ENCODE results near the gene SEPHS1.

Gene SEPHS1

GRCh38 chr10:13328613-13329012 lies 19.5 kb downstream of the SEPHS1 start:
- H3K27me3 ChIP-seq (ENCODE audit: control insufficient read depth in 1 of 2, insufficient read depth in 1 of 2, low read length in 2 of 2), result no peaks in the 10 kb centered on the region
- no peak overlapping the region for H4K91ac ChIP-seq (ENCODE audit: low read length)
- H3K4me3 ChIP-seq (ENCODE audit: insufficient read depth in 1 of 2, low read depth in 1 of 2, low read length in 2 of 2), result no peak overlapping the region
- H3K4ac ChIP-seq (ENCODE audit: low read depth in 1 of 2, low read length in 2 of 2), result no peak overlapping the region
- peaks cover 13% of the 10 kb centered on the region for H3K79me1 ChIP-seq (replicated peaks; ENCODE audit: low read length, poor library complexity, severe bottlenecking)
- no peak overlapping the region for H2BK15ac ChIP-seq (ENCODE audit: low read depth, poor library complexity, severe bottlenecking)
- H4K8ac ChIP-seq (ENCODE audit: low read length), result no peak overlapping the region
- H3K14ac ChIP-seq (ENCODE audit: low read length in 2 of 2), result no peak overlapping the region
- H3K4me2 ChIP-seq (ENCODE audit: low read length, poor library complexity, severe bottlenecking), result no peak overlapping the region
- peaks cover 1% of the 10 kb centered on the region for H3K4me1 ChIP-seq (ENCODE audit: control insufficient read depth, insufficient read depth, low read depth, low read length)
- H3K23ac ChIP-seq (ENCODE audit: low read length in 2 of 2), result no peak overlapping the region
- H2BK120ac ChIP-seq (ENCODE audit: low read depth, low read length), result no peak overlapping the region
- H2BK5ac ChIP-seq (ENCODE audit: low read depth, low read length, poor library complexity, severe bottlenecking), result no peak overlapping the region
- no peak overlapping the region for H2AFZ ChIP-seq (ENCODE audit: low read depth, low read length)
- H3K9ac ChIP-seq (ENCODE audit: low read length), result no peak overlapping the region
- H3K36me3 ChIP-seq (ENCODE audit: control insufficient read depth in 1 of 2, insufficient read depth in 2 of 2, low read depth in 1 of 2, low read length in 2 of 2), result peaks cover 28 to 89% of the 10 kb centered on the region in 2 experiments
- H3K18ac ChIP-seq (ENCODE audit: low read depth in 1 of 2, low read length in 2 of 2), result no peak overlapping the region
- no peak overlapping the region for H2BK12ac ChIP-seq (ENCODE audit: low read length in 2 of 2)
- no peak overlapping the region for H3K27ac ChIP-seq (ENCODE audit: low read length, poor library complexity, severe bottlenecking)
- no peak overlapping the region for H2AK5ac ChIP-seq (ENCODE audit: low read length, severe bottlenecking)
- DNase-seq, result no peak
- WGBS, result 100% methylated on average over 4 of the region's 10 CpGs
- H3K9me3 ChIP-seq (ENCODE audit: control insufficient read depth, low read length), result no peaks in the 10 kb centered on the region

DNA sequence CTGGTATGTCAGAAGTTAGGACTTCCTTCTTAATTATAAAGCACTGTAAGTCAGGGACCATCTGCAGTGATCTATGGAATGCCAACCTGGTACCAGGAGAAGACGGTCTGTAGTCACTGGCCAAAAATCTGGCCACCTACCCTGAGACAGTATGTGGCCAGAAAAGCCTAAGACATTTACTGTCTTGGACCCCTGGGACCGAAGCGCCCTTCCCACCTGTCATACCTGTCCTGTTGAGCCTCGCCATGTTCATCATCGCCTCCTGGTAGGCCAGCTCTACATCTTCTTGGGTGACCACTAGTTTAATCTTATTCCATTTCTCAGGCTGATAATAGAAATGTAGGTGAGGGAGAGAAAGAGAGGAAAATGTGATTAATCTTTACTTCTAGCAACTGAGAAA lies 20.0 kb downstream of the SEPHS1 start:
- Histone ChIP-seq H3K4ac (ENCODE audit: low read depth in 1 of 2, low read length in 2 of 2) (no peak overlapping the region), H2BK12ac (ENCODE audit: low read length in 2 of 2) (no peak overlapping the region), H2BK15ac (ENCODE audit: low read depth, poor library complexity, severe bottlenecking) (no peak overlapping the region), H3K4me1 (ENCODE audit: control insufficient read depth, insufficient read depth, low read depth, low read length) (peaks cover 1% of the 10 kb centered on the region), H2BK5ac (ENCODE audit: low read depth, low read length, poor library complexity, severe bottlenecking) (no peak overlapping the region), H3K36me3 (ENCODE audit: control insufficient read depth in 1 of 2, insufficient read depth in 2 of 2, low read depth in 1 of 2, low read length in 2 of 2) (peaks cover 28 to 85% of the 10 kb centered on the region in 2 experiments), H3K14ac (ENCODE audit: low read length in 2 of 2) (no peak overlapping the region), H3K27ac (ENCODE audit: low read length, poor library complexity, severe bottlenecking) (no peak overlapping the region), H4K91ac (ENCODE audit: low read length) (no peak overlapping the region), H3K9me3 (ENCODE audit: control insufficient read depth, low read length) (no peaks in the 10 kb centered on the region), H3K27me3 (ENCODE audit: control insufficient read depth in 1 of 2, insufficient read depth in 1 of 2, low read length in 2 of 2) (no peaks in the 10 kb centered on the region), H4K8ac (ENCODE audit: low read length) (no peak overlapping the region), H3K4me2 (ENCODE audit: low read length, poor library complexity, severe bottlenecking) (no peak overlapping the region), H2AK5ac (ENCODE audit: low read length, severe bottlenecking) (no peak overlapping the region), H3K4me3 (ENCODE audit: insufficient read depth in 1 of 2, low read depth in 1 of 2, low read length in 2 of 2) (no peak overlapping the region), H3K23ac (ENCODE audit: low read length in 2 of 2) (no peak overlapping the region), H2AFZ (ENCODE audit: low read depth, low read length) (no peak overlapping the region), H2BK120ac (ENCODE audit: low read depth, low read length) (no peak overlapping the region), H3K9ac (ENCODE audit: low read length) (no peak overlapping the region), H3K18ac (ENCODE audit: low read depth in 1 of 2, low read length in 2 of 2) (no peak overlapping the region), H3K79me1 (replicated peaks; ENCODE audit: low read length, poor library complexity, severe bottlenecking) (peaks cover 13% of the 10 kb centered on the region)
- WGBS, result 96% methylated on average over 5 of the region's 5 CpGs
- no peak for DNase-seq

- Histone ChIP-seq H2BK12ac (ENCODE audit: low read length in 2 of 2) (no peak overlapping the region), H3K23ac (ENCODE audit: low read length in 2 of 2) (no peak overlapping the region), H3K18ac (ENCODE audit: low read depth in 1 of 2, low read length in 2 of 2) (no peak overlapping the region), H2AFZ (ENCODE audit: low read depth, low read length) (no peak overlapping the region), H2BK5ac (ENCODE audit: low read depth, low read length, poor library complexity, severe bottlenecking) (no peak overlapping the region), H2BK15ac (ENCODE audit: low read depth, poor library complexity, severe bottlenecking) (no peak overlapping the region), H3K27me3 (ENCODE audit: control insufficient read depth in 1 of 2, insufficient read depth in 1 of 2, low read length in 2 of 2) (no peaks in the 10 kb centered on the region), H2BK120ac (ENCODE audit: low read depth, low read length) (no peak overlapping the region), H3K36me3 (ENCODE audit: control insufficient read depth in 1 of 2, insufficient read depth in 2 of 2, low read depth in 1 of 2, low read length in 2 of 2) (peaks cover 31 to 86% of the 10 kb centered on the region in 2 experiments), H4K8ac (ENCODE audit: low read length) (no peak overlapping the region), H2AK5ac (ENCODE audit: low read length, severe bottlenecking) (no peak overlapping the region), H3K4me1 (ENCODE audit: control insufficient read depth, insufficient read depth, low read depth, low read length) (peaks cover 1% of the 10 kb centered on the region), H3K4ac (ENCODE audit: low read depth in 1 of 2, low read length in 2 of 2) (no peak overlapping the region), H3K4me2 (ENCODE audit: low read length, poor library complexity, severe bottlenecking) (no peak overlapping the region), H3K4me3 (ENCODE audit: insufficient read depth in 1 of 2, low read depth in 1 of 2, low read length in 2 of 2) (no peak overlapping the region), H3K14ac (ENCODE audit: low read length in 2 of 2) (no peak overlapping the region), H3K9me3 (ENCODE audit: control insufficient read depth, low read length) (no peaks in the 10 kb centered on the region), H3K79me1 (replicated peaks; ENCODE audit: low read length, poor library complexity, severe bottlenecking) (peaks cover 13% of the 10 kb centered on the region), H4K91ac (ENCODE audit: low read length) (no peak overlapping the region), H3K27ac (ENCODE audit: low read length, poor library complexity, severe bottlenecking) (no peak overlapping the region), H3K9ac (ENCODE audit: low read length) (no peak overlapping the region)
- no peak for DNase-seq
- 91% methylated on average over 3 of the region's 3 CpGs for WGBS
Observed at GRCh38 chr10:13327534-13327933, 20.6 kb downstream of the SEPHS1 start.

DNA sequence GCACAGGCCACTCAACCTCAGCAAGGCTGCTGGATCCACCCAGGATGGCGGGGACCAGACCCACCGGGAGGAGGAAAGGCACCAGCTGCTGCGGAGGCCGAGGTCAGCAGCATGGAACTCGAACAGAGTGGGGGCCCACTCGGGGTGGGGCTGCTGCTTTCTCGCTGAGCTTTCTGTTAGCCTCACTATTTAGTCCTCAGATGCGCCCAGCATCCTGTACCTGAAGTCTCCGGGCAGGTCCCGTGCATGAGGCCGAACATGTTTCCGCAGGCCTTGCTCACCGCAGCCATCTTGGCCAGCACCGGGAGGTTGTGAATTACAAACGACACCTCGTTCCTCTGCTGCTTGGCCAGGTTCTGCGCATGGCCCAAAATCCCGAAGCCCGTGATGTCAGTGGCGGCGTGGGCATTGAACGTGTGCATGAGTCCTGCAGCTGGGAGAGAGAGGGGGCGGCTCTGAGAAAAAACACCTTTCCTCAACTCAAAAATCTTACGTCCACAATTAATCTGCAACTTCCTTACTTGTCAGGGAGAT lies 25.4 kb downstream of the SEPHS1 start:
- no peak overlapping the region for H2BK15ac ChIP-seq (ENCODE audit: low read depth, poor library complexity, severe bottlenecking)
- H3K18ac ChIP-seq (ENCODE audit: low read depth in 1 of 2, low read length in 2 of 2), result no peak overlapping the region
- H3K4me2 ChIP-seq (ENCODE audit: low read length, poor library complexity, severe bottlenecking), result no peak overlapping the region
- no peak overlapping the region for H2AFZ ChIP-seq (ENCODE audit: low read depth, low read length)
- H4K91ac ChIP-seq (ENCODE audit: low read length), result no peak overlapping the region
- H3K36me3 ChIP-seq (ENCODE audit: control insufficient read depth in 1 of 2, insufficient read depth in 2 of 2, low read depth in 1 of 2, low read length in 2 of 2), result peaks cover 49 to 74% of the 10 kb centered on the region in 2 experiments
- no peaks in the 10 kb centered on the region for H3K27me3 ChIP-seq (ENCODE audit: control insufficient read depth in 1 of 2, insufficient read depth in 1 of 2, low read length in 2 of 2)
- no peak overlapping the region for H3K14ac ChIP-seq (ENCODE audit: low read length in 2 of 2)
- no peak overlapping the region for H2BK12ac ChIP-seq (ENCODE audit: low read length in 2 of 2)
- H3K4ac ChIP-seq (ENCODE audit: low read depth in 1 of 2, low read length in 2 of 2), result no peak overlapping the region
- no peak overlapping the region for H4K8ac ChIP-seq (ENCODE audit: low read length)
- H3K79me1 ChIP-seq (replicated peaks; ENCODE audit: low read length, poor library complexity, severe bottlenecking), result peaks cover 8% of the 10 kb centered on the region
- DNase-seq, result no peak
- H3K4me1 ChIP-seq (ENCODE audit: control insufficient read depth, insufficient read depth, low read depth, low read length), result no peaks in the 10 kb centered on the region
- H3K27ac ChIP-seq (ENCODE audit: low read length, poor library complexity, severe bottlenecking), result no peak overlapping the region
- no peaks in the 10 kb centered on the region for H3K9me3 ChIP-seq (ENCODE audit: control insufficient read depth, low read length)
- no peak overlapping the region for H3K9ac ChIP-seq (ENCODE audit: low read length)
- H2BK120ac ChIP-seq (ENCODE audit: low read depth, low read length), result no peak overlapping the region
- H3K23ac ChIP-seq (ENCODE audit: low read length in 2 of 2), result no peak overlapping the region
- no peak overlapping the region for H3K4me3 ChIP-seq (ENCODE audit: insufficient read depth in 1 of 2, low read depth in 1 of 2, low read length in 2 of 2)
- 98% methylated on average over 24 of the region's 24 CpGs for WGBS
- no peak overlapping the region for H2AK5ac ChIP-seq (ENCODE audit: low read length, severe bottlenecking)
- H2BK5ac ChIP-seq (ENCODE audit: low read depth, low read length, poor library complexity, severe bottlenecking), result no peak overlapping the region

All from mesenchymal stem cell (in vitro differentiated cells and primary cell).